Activated naive CD8-positive, alpha-beta T cell treated with anti-CD3 and anti-CD28 coated beads for 36 hours (primary cell): ENCODE measurements around the gene NUMB. TPM values are rescaled to one million over a fixed set of nuclear protein-coding genes. Genes with fewer than 3 reads are reported as not detected.

Experiments used
- DNase-seq: peaks from one replicate; pipeline ENCODE4 v3.0.0; 2021
- H3K27ac Mint-ChIP-seq: one replicate; pipeline ENCODE4 v1.8.0; 2022; ENCODE audit warnings: mild to moderate bottlenecking, moderate library complexity, mixed read lengths
- H3K27me3 Mint-ChIP-seq: one replicate; pipeline ENCODE4 v1.8.0; 2022; ENCODE audit warnings: mild to moderate bottlenecking, mixed read lengths
- H3K36me3 Mint-ChIP-seq: one replicate; pipeline ENCODE4 v1.8.0; 2021; ENCODE audit warnings: mild to moderate bottlenecking, mixed read lengths
- H3K4me1 Mint-ChIP-seq: one replicate; pipeline ENCODE4 v1.8.0; 2021; ENCODE audit warnings: mixed read lengths
- H3K4me3 Mint-ChIP-seq: one replicate; pipeline ENCODE4 v1.8.0; 2022; ENCODE audit warnings: mild to moderate bottlenecking, moderate library complexity, mixed read lengths
- H3K9me3 Mint-ChIP-seq: one replicate; pipeline ENCODE4 v1.8.0; 2022; ENCODE audit warnings: mixed read lengths
- total RNA-seq, 2 experiments: library from RNA; stranded (reverse); gene quantifications; one replicate each; pipeline ENCODE4 v1.2.3, GENCODE V29; 2021

NUMB gene
- total RNA-seq, 2 experiments from 2014 or later, result 27.3 to 32.4 TPM

- H3K27me3 Mint-ChIP-seq, result peaks cover 12% of the 10 kb centered on the region
- no peaks in the 10 kb centered on the region for H3K9me3 Mint-ChIP-seq
- H3K36me3 Mint-ChIP-seq, result no peaks in the 10 kb centered on the region
- no peak for DNase-seq
- no peak overlapping the region for H3K27ac Mint-ChIP-seq
- no peak overlapping the region for H3K4me3 Mint-ChIP-seq
- H3K4me1 Mint-ChIP-seq, result no peaks in the 10 kb centered on the region
Observed at GRCh38 chr14:73263606-73264005, 194.7 kb downstream of the NUMB start.

DNA sequence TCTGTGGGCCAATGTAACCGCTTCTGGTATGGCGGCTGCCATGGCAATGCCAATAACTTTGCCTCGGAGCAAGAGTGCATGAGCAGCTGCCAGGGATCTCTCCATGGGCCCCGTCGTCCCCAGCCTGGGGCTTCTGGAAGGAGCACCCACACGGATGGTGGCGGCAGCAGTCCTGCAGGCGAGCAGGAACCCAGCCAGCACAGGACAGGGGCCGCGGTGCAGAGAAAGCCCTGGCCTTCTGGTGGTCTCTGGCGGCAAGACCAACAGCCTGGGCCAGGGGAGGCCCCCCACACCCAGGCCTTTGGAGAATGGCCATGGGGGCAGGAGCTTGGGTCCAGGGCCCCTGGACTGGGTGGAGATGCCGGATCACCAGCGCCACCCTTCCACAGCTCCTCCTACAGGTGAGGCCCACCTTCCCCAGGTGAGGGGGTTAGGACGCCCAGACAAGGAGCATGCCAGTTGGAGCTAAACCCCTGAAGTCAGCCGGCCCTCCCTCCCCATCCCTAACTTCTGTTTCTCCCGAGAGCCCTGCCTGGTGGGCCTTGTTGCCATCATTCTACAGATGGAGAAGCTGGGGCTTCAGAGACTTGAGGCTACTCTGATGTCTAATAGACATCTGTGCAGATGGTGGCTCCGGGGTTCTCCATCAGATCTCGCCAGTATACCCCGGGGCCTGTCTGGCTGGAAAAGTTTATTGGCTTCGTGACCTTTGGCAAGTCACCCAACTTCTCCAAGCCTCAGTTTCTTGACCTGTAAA lies 195.7 kb downstream of the NUMB start:
- H3K36me3 Mint-ChIP-seq, result no peaks in the 10 kb centered on the region
- no peak overlapping the region for H3K4me3 Mint-ChIP-seq
- peaks cover 4% of the 10 kb centered on the region for H3K4me1 Mint-ChIP-seq
- no peak for DNase-seq
- peaks cover 12% of the 10 kb centered on the region for H3K27me3 Mint-ChIP-seq
- H3K27ac Mint-ChIP-seq, result no peak overlapping the region
- H3K9me3 Mint-ChIP-seq, result no peaks in the 10 kb centered on the region

- H3K9me3 Mint-ChIP-seq, result no peaks in the 10 kb centered on the region
- H3K27me3 Mint-ChIP-seq, result peaks cover 12% of the 10 kb centered on the region
- H3K4me3 Mint-ChIP-seq, result no peak overlapping the region
- DNase-seq, result no peak
- H3K36me3 Mint-ChIP-seq, result no peaks in the 10 kb centered on the region
- peaks cover 4% of the 10 kb centered on the region for H3K4me1 Mint-ChIP-seq
- H3K27ac Mint-ChIP-seq, result no peak overlapping the region
Observed at GRCh38 chr14:73261520-73262426, 196.6 kb downstream of the NUMB start.

GRCh38 chr14:73261075-73261474 lies 197.3 kb downstream of the NUMB start:
- no peak overlapping the region for H3K4me3 Mint-ChIP-seq

DNA sequence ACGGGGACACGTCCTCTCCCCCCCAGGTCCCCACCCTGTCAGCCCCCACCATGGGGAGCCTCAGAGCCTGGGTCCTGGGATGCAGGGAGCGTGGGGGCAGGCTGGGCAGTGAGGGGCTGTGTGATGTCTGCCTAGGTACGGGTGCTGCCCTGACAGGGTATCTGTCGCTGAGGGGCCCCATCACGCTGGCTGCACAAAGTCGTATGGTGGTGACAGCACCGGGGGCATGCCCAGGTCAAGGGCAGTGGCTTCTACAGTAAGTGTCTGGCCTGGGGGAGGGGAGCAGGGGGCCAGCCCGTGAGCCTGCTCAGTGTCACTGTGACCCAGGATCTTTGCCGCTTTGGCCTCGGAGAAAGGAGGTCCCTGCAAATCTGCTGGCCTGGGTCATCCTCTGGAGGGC lies 197.8 kb downstream of the NUMB start:
- Mint-ChIP-seq H3K9me3 (no peaks in the 10 kb centered on the region), H3K36me3 (no peaks in the 10 kb centered on the region), H3K4me1 (peaks cover 4% of the 10 kb centered on the region), H3K27ac (no peak overlapping the region), H3K4me3 (no peak overlapping the region), H3K27me3 (peaks cover 12% of the 10 kb centered on the region)
- no peak for DNase-seq

More at GRCh38 chr14:73261075-73261474, 197.3 kb downstream of the NUMB start:
- Mint-ChIP-seq H3K27ac (no peak overlapping the region), H3K27me3 (peaks cover 12% of the 10 kb centered on the region), H3K4me1 (peaks cover 4% of the 10 kb centered on the region), H3K9me3 (no peaks in the 10 kb centered on the region), H3K36me3 (no peaks in the 10 kb centered on the region)
- DNase-seq, result no peak

DNA sequence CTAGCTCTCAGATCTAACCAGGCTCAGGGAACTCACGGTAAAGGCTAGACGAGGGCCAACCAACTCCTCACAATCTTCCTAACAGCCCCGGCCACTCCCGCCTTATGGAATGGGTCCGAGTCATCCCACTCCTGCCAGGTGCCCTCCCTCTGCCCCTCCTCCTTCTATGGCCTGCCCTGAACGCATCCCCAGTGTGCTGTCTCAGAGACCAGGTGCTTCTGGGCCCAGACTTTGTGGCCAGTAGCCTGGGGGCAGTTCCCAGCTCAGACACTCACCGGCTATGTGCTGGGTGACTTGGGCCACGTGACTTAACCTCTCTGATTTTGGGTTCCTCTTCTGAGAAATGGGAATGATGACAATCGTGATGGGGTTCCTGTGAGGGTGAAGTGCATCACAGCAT lies 198.5 kb downstream of the NUMB start:
- no peak overlapping the region for H3K4me3 Mint-ChIP-seq
- peaks cover 9% of the 10 kb centered on the region for H3K27me3 Mint-ChIP-seq
- peaks cover 4% of the 10 kb centered on the region for H3K4me1 Mint-ChIP-seq
- DNase-seq, result no peak
- H3K36me3 Mint-ChIP-seq, result no peaks in the 10 kb centered on the region
- no peak overlapping the region for H3K27ac Mint-ChIP-seq
- no peaks in the 10 kb centered on the region for H3K9me3 Mint-ChIP-seq

- Mint-ChIP-seq H3K27ac (no peak overlapping the region), H3K27me3 (peaks cover 3% of the 10 kb centered on the region), H3K9me3 (no peaks in the 10 kb centered on the region), H3K36me3 (no peaks in the 10 kb centered on the region), H3K4me3 (no peak overlapping the region), H3K4me1 (peaks cover 4% of the 10 kb centered on the region)
- no peak for DNase-seq
Observed at GRCh38 chr14:73258845-73259611, 199.3 kb downstream of the NUMB start.

DNA sequence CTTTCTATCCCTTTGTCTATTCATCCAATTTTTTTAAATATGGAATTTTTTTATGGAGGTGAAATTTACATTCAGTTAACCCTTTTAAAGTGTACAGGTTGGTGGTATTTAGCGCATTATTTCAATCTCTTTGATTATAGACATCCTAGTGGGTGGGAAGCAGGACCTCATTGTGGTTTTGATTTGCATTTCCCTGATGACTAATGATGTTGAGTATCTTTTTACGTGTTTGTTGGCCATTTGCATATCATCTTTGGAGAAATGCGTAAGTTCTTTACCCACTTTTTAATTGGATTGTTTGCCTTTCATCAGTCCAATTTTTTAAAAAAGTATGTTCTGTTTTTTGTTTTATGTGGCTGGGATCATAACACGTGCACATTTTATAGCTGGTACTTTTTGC lies 200.3 kb downstream of the NUMB start:
- no peaks in the 10 kb centered on the region for H3K9me3 Mint-ChIP-seq
- no peak overlapping the region for H3K27ac Mint-ChIP-seq
- H3K36me3 Mint-ChIP-seq, result no peaks in the 10 kb centered on the region
- H3K4me1 Mint-ChIP-seq, result peaks cover 4% of the 10 kb centered on the region
- no peaks in the 10 kb centered on the region for H3K27me3 Mint-ChIP-seq
- DNase-seq, result no peak
- H3K4me3 Mint-ChIP-seq, result no peak overlapping the region

DNA sequence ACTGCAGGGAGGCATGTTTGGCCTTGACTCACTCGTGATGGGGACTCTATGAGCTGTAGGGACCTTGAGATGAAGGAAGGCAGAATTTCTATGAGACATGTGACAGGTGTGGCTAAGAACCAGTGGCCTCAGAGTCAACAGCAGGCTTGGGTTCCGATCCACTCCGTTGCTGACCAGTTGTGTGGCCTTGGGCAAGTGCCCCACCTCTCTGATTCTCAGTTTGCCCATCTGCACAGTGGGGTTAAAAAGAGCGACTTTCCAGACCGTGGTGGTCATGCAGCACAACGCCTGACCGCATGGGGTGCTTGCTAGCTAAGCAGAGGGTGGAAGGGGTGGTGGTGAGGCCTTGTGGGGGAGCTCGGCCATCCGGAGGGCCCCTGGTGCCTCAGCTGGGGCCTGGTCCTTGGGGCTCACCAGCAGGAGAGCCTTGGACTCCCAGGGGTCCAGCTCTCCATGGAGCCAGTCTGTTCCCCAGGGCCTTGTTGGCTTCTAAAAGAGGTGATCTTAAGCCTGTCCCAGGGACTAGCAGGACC lies 202.6 kb downstream of the NUMB start:
- no peak overlapping the region for H3K27ac Mint-ChIP-seq

DNA sequence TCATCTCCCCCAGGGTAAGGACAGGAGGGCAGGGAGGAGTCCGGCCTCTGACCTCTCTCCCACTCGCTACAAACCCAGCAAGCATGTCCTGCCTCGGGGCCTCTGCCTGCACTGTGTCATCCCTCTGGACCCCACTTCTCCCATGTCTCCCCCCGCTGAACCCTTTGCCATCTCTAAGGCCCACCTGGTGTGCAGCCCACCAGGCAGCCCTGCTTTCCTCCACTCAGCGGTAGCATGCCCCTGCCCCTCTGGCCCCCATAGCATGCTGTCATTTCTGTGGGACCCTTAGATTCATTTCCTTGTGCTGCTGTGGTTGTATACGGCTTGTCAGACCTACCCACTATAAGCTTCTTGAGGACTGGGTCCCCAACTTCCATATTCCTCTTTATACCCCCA lies 203.3 kb downstream of the NUMB start:
- Mint-ChIP-seq H3K9me3 (no peaks in the 10 kb centered on the region), H3K4me3 (no peak overlapping the region), H3K27ac (no peak overlapping the region), H3K27me3 (no peaks in the 10 kb centered on the region), H3K36me3 (no peaks in the 10 kb centered on the region), H3K4me1 (peaks cover 4% of the 10 kb centered on the region)
- DNase-seq, result no peak

More for the DNA sequence above, 202.6 kb downstream of the NUMB start:
- no peaks in the 10 kb centered on the region for H3K36me3 Mint-ChIP-seq
- DNase-seq, result no peak
- no peaks in the 10 kb centered on the region for H3K9me3 Mint-ChIP-seq
- no peaks in the 10 kb centered on the region for H3K27me3 Mint-ChIP-seq
- H3K4me3 Mint-ChIP-seq, result no peak overlapping the region
- H3K4me1 Mint-ChIP-seq, result peaks cover 4% of the 10 kb centered on the region

- Mint-ChIP-seq H3K9me3 (no peaks in the 10 kb centered on the region), H3K4me1 (peaks cover 4% of the 10 kb centered on the region), H3K27ac (no peak overlapping the region), H3K36me3 (no peaks in the 10 kb centered on the region), H3K4me3 (no peak overlapping the region), H3K27me3 (no peaks in the 10 kb centered on the region)
- no peak for DNase-seq
Observed at GRCh38 chr14:73254247-73255004, 203.9 kb downstream of the NUMB start.

DNA sequence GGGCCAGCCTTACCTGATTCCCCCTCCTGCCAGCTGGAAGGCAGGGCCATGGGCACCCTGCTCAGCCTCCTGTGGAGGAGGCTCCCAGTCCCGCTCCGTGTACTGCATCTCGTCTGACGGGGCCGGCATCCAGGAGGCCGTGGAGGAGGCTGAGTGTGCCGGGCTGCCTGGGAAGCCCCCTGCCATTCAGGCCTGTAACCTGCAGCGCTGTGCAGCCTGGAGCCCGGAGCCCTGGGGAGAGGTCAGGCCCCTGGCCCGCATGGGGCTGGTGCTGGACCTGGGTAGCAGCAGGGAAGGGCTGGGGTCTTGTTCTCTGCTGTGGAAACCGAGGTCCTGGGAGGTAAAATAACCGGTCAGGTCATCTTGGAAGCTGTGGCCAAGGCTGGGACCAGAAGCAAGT lies 204.6 kb downstream of the NUMB start:
- Mint-ChIP-seq H3K36me3 (no peaks in the 10 kb centered on the region), H3K4me1 (peaks cover 4% of the 10 kb centered on the region), H3K4me3 (no peak overlapping the region), H3K27ac (no peak overlapping the region), H3K27me3 (no peaks in the 10 kb centered on the region), H3K9me3 (no peaks in the 10 kb centered on the region)
- DNase-seq, result no peak

GRCh38 chr14:73253323-73253610 lies 205.1 kb downstream of the NUMB start:
- Mint-ChIP-seq H3K4me1 (peaks cover 5% of the 10 kb centered on the region), H3K27ac (no peak overlapping the region), H3K4me3 (no peak overlapping the region), H3K36me3 (no peaks in the 10 kb centered on the region), H3K27me3 (no peaks in the 10 kb centered on the region), H3K9me3 (no peaks in the 10 kb centered on the region)
- DNase-seq, result no peak

- Mint-ChIP-seq H3K4me1 (peaks cover 4% of the 10 kb centered on the region), H3K27ac (no peak overlapping the region), H3K9me3 (no peaks in the 10 kb centered on the region), H3K27me3 (no peaks in the 10 kb centered on the region), H3K4me3 (no peak overlapping the region), H3K36me3 (no peaks in the 10 kb centered on the region)
- DNase-seq, result no peak
Observed at GRCh38 chr14:73252491-73253322, 205.6 kb downstream of the NUMB start.
